ENCODE measurements around the gene HS2ST1.

GRCh38 chr1:87106144-87106543, 191.7 kb downstream of the HS2ST1 start:
- TF ChIP-seq POLR2A (IDR thresholded peaks at IDR 0.05) = no peak
- no peak for TF ChIP-seq CTCF (IDR thresholded peaks at IDR 0.05)

Measured in ovary (tissue), 3 donors.